HG03108 (cell line): ENCODE results near the gene GNB1L.

ENCODE experiments used
- ATAC-seq: cut with Tn5 transposase; IDR thresholded peaks from one replicate; pipeline ENCODE4 v1.9.1; 2021; ENCODE audit warnings: moderate library complexity; ENCODE audit not compliant: unreplicated experiment

The GNB1L gene

GRCh38 chr22:19877626-19878339 lies 23.1 kb upstream of the GNB1L start:
- ATAC-seq, result no peak

DNA sequence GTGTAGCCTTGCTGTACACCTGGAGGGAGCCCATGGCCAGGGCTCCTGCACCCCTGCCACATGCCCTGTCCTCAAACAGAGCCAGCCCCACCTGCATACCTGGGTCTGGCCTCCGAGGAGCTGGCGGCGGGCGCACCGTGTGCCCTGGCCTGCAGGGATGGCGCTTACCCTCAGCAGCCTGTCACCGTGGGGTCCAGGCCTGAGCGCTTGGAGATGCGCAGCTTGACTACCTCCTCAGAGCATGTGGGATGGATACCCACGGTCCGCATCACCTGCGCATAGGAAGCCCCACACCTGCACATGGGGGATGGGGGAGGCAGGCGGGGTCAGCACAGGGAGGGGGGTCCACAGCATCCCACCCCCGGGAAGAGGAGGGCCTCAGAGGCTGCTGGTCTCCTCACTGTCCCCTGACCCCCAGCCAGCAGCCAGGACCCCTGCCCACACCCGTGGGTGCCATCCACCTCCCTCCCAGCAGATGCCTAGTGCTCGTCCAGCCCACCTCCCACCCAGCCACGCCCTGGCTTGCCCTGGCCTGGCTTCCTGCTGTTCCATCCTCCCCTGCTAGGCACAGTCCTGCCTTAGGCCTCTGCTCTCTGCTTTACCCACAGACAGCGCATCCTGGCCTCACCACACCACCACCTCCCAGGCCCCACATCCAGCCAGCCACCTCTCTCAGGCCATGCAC lies 22.4 kb upstream of the GNB1L start:
- no peak for ATAC-seq

DNA sequence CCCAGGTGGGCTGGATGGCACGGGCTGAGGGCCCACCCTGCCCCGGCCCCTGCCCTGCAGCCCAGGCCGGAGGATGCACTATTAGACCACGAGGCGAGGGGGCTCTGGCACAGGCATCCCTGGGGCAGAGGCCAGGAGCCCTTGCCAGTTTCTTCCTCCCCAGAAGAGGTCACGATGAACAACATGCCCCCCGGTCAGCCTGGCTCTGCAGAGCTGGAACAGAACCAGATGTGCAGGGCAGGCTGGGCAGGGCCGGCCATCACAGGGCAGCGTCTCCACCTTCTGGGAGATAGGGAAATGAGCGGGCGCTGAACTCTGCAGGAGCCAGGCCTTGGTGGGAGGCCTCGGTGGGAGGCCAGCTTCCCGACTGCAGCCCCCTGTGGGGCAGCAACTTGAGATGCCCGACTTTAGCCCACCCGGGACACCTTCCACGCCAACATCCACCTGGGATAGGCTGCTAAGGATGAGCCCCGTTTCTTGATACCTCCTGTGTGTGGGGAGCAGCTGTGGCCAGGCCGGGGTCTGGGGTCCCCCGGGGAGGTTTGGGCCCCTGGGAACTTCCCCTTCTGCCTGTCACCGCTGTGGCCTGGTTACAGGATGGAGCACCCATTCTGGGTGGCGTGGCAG lies 21.8 kb upstream of the GNB1L start:
- ATAC-seq, result no peak

GRCh38 chr22:19875531-19876313 lies 21.0 kb upstream of the GNB1L start:
- no peak for ATAC-seq

DNA sequence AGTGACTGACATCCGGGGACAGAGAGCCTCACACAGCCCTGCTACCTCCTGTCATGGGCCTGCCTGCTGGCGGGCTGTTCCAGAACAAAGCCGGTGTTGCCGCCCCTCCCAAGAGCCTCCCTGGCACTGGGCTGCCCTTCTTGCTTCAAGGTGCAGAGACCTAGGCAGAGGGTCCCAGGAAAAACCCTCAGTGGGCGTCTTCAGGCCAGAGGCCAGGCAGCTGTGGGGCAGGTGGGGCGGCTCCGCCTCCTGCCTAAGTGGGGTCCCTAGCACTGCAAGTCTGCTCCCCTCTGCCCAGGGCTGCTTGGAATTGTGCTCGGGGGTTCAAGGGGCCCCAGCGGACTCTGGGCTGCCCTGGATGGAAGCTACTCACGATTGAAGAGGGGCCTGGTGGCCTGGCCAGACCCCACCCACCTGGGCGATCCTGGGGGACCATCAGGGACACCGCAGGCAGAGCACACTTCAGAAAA lies 20.4 kb upstream of the GNB1L start:
- no peak for ATAC-seq

DNA sequence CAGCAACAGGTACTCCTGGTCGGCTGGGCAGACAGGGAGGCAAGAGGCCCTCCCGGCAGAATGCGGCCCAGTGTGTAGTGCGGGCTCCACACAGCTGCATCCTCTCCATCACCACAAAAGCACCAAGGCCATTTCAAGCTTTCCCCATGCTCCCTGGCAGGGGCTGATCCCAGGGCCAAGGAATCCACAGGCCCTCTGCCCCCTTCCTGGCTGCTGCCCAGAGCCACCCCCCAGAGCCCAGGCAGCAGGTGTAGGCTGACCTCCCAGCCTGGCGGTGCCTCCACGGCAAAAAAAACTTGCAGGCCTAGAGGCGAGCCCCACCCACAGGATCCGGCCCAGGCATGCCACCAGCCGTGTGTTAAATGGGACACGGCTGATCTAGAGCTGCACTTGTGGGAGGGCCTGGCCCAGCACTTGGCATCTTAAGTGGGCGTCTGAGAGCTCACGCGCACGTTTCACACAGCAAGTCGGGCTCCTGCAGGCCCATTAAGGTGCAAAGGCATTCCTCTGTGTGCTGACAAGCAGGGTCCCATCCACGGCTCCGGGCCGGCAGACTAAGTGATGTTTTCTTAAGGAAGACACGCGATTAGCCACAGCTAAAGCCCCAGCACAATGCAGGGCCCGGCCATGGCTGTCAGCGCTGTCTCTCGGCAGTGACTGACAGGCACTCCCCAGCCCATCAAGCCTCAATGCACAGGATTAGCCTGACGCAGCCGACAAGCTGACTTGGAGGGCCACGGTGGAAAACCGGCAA lies 19.8 kb upstream of the GNB1L start:
- ATAC-seq, result no peak

- no peak for ATAC-seq
These were observed 19.3 kb upstream of the GNB1L start for GRCh38 chr22:19873960-19874306.

GRCh38 chr22:19873138-19873959 lies 18.7 kb upstream of the GNB1L start:
- no peak for ATAC-seq

GRCh38 chr22:19872779-19873137 lies 18.1 kb upstream of the GNB1L start:
- no peak for ATAC-seq

DNA sequence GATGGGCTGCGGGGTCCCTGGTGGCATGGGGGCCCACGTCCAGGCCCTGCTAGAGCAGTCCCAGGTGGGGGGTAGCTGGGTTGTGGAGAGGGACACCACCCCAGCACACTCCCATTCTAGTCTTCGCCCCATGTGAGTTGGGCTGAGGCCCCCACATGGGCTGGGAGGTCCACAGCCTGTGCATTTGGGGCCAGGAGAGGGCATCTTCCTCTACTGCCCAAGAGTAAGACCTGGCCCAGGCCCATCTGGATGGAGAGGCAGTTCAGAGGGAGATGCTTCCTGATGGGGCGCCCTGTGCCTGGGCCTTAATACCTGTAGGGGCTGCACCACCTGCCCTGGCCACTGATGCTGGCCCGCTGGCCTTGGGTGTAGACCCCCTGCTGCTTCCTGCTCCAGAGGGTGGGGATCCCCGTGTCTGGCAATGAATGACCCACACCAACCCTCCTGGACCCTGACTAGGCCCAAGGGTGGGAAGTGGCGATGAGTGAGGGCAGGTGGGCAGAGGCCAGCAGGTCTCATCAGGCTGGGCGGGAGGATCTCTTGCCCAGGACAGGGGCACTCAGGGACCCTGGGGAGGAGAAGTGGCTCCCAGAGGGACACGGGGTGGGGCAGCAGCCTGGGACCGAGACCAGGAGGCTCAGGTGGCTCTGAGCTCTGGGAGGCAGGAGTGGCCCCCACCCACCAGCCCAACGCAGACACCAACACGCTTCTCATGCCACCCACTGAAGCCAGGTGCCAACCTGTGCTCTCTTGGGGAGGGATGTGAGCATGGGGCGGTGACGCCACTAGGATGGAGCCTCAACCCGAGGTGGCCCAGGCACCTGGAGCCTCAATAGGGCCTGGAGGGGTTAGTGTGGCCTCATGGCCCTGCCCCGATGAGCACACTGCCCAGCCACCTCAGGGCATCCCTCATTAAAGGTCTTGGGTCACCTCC lies 17.4 kb upstream of the GNB1L start:
- ATAC-seq, result no peak

GRCh38 chr22:19871023-19871844 lies 16.6 kb upstream of the GNB1L start:
- ATAC-seq, result no peak

- no peak for ATAC-seq
These were observed 15.7 kb upstream of the GNB1L start for GRCh38 chr22:19870153-19871022.

DNA sequence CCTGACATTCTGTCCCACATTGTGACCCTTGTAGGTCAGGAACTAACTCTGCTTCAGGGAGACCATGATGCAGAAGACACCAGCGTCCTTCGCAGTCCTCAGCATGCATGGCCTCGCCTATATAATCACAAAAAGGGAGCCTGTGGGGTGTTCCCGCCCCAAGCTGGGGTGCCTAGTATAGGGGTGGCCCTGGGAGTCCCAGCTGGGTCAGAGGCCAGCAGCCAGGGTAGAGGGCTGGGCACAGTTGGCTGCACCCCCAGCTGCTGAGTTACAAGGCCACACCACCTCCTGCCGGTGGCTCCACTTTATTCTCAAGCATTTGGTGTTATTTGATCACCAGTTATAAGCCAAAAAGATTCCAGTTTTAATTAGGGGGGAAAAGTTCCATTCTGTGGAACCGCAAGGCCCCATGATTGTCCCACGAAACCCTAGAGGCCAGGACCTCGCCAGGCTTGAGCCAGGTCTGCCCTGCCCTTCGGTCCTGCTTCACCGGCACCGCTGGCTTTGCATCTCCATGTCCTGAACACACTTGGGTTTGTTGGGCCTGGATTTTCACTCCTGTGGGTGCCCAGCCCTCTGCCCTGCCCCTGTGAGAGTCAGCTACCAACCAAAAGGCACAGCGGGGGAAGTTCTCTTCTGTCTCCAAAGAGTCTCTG lies 15.0 kb upstream of the GNB1L start:
- ATAC-seq, result no peak

GRCh38 chr22:19868773-19869471 lies 14.2 kb upstream of the GNB1L start:
- ATAC-seq, result no peak

GRCh38 chr22:19868333-19868732 lies 13.7 kb upstream of the GNB1L start:
- ATAC-seq, result no peak

DNA sequence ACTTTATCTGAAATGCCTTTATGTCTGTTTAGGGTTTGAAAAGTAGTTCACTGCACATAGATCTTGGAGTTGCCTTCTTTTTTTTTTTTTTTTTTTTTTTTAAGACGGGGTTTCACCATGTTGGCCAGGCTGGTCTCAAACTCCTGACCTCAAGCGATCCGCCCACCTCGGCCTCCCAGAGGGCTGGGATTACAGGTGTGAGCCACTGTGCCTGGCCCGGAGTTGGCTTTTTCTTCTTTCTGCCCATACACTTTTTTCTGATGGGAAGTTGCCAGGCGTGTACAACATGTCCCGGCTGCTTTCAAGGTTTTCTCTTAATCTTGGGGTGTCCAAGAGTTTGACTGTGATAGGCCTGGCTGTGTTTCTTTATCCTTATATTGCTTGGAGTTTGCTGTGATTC lies 12.9 kb upstream of the GNB1L start:
- ATAC-seq, result no peak
